Fibroblast of mammary gland (primary cell): ENCODE results near the gene LRGUK.

Experiments used
- DNase-seq: peaks from one replicate; pipeline ENCODE4 v3.0.0-alpha.2; 2010; ENCODE audit warnings: low read depth
- H3K4me3 ChIP-seq: 2 replicates; pipeline ENCODE4 v1.5.1; 2011; ENCODE audit warnings: low read depth, mild to moderate bottlenecking, low read length, moderate library complexity; ENCODE audit not compliant: control insufficient read depth
- TF ChIP-seq, protein P1 (sequence below): conservative IDR thresholded peaks from 2 replicates; pipeline ENCODE4 v1.5.1; 2011; ENCODE audit warnings: low read depth, low read length, inconsistent platforms; ENCODE audit not compliant: control insufficient read depth, insufficient read depth

The LRGUK gene

DNA sequence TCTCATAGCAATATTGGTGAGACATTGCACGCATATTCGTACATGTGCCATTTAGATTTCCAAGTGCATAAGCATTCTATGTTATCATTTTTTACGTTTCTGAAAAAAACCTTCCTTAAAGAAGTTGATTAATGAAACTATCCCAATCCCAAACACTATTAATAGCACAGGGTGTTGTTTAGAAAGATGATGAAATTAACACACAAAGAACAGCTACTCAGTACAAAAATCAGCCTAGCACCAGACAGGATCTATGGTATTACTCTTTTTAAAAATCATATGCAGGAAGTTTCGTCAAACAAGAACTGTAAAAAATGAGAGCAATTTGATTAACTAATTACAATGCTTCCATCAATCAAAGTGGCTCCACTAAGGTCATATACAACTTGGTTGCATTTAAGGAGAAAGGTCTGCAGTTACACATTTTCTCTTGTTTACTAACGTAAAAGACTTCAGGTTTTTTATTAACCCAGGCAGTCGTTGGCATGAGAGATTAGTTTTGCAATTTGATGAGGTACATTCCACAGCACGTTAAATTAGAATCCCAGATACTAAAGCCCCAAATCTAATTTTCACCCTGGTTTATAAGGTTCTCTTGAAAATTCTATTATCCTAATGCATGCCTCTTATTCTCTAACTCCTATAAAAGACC lies 151.5 kb downstream of the LRGUK start:
- TF ChIP-seq, protein P1, sequence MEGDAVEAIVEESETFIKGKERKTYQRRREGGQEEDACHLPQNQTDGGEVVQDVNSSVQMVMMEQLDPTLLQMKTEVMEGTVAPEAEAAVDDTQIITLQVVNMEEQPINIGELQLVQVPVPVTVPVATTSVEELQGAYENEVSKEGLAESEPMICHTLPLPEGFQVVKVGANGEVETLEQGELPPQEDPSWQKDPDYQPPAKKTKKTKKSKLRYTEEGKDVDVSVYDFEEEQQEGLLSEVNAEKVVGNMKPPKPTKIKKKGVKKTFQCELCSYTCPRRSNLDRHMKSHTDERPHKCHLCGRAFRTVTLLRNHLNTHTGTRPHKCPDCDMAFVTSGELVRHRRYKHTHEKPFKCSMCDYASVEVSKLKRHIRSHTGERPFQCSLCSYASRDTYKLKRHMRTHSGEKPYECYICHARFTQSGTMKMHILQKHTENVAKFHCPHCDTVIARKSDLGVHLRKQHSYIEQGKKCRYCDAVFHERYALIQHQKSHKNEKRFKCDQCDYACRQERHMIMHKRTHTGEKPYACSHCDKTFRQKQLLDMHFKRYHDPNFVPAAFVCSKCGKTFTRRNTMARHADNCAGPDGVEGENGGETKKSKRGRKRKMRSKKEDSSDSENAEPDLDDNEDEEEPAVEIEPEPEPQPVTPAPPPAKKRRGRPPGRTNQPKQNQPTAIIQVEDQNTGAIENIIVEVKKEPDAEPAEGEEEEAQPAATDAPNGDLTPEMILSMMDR, result no peak
- no peak overlapping the region for H3K4me3 ChIP-seq
- no peak for DNase-seq

DNA sequence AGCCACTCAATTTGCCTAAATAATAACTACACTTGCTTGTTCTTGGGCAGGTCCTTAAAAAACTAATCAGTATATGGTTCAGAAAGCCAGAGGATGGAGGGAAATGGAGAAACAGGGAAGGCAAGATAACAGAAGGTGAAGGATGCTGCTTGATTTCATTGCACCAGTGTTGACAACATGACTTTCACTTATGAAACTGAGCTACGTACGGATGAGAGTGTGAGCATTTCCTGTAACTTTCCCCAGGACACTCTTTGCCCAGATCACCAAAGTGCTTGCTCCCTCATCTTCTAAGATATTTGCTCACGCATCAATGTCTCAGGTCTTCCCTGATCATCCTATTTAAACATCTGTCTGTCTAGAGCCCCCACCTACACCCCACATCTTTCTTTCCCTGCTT lies 152.2 kb downstream of the LRGUK start:
- H3K4me3 ChIP-seq, result no peak overlapping the region
- TF ChIP-seq, protein P1, result no peak
- DNase-seq, result no peak

GRCh38 chr7:134279898-134280297 lies 152.8 kb downstream of the LRGUK start:
- TF ChIP-seq, protein P1, result no peak
- no peak overlapping the region for H3K4me3 ChIP-seq
- DNase-seq, result no peak

DNA sequence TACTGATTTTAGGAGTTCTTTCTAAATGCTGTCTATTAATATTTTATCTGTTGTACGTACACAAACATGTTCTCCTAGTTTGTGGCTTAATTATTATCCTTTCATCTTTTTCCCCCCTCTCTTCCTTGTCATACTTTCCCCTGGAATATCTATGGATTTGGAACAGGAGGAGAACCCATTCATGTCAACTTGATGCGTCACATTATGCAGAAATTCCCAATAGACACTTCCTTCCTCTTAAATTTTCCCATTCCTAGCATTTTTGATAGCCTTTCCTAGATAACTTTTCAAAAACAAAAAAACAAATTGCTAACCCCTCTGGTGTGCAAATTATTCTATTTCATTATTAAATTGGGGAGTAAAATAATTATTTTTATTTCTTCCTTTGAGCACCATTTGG lies 153.4 kb downstream of the LRGUK start:
- no peak for DNase-seq
- TF ChIP-seq, protein P1, result no peak
- no peak overlapping the region for H3K4me3 ChIP-seq

- TF ChIP-seq, protein P1, result no peak
- DNase-seq, result no peak
- H3K4me3 ChIP-seq, result no peak overlapping the region
Observed at GRCh38 chr7:134284011-134284410, 156.9 kb downstream of the LRGUK start.

DNA sequence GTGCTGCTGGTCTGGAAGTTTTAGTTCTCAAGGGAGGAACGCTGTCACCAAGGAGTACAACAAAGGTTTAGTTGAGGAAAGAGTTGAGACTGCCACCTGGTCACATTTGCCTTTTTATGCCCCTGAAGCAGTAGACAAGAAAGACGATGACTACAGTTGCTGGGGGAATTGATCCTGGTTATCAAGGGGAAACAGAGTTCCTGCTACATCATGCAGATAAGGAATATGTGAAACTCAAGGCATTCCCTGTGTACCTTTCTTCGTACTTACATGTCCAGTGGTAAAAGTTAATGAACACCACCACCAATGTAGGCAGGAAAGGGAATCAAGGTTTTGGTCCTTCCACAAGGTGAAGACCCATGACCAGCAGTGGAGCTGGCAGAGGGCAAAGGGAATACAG lies 157.8 kb downstream of the LRGUK start:
- DNase-seq, result no peak
- H3K4me3 ChIP-seq, result no peak overlapping the region
- TF ChIP-seq, protein P1, result no peak
